HG03045 (cell line): ENCODE results near the gene FDX1.

Source experiments
- ATAC-seq: cut with Tn5 transposase; IDR thresholded peaks from one replicate; pipeline ENCODE4 v1.9.1; 2021; ENCODE audit warnings: mild to moderate bottlenecking, moderate library complexity; ENCODE audit not compliant: unreplicated experiment

Gene FDX1

DNA sequence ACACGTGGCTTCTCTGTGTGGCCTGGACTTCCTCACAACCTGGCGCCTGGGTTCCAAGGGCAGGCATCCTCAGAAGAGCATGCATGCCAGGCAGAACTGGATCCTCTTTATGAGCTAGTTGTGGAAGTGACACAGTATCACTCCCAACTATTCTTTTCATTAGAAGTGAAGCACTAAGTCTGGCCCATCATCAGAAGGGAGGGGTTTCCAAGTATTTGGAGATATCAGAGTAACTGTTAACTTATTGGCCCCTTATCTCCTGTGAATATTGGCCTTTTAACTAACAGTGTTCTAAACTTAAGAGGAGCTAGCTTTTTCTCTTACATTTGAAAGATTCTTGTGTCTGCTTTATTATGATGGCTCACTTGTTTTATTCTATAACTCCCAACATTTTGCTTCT lies 35.5 kb downstream of the FDX1 start:
- no peak for ATAC-seq

DNA sequence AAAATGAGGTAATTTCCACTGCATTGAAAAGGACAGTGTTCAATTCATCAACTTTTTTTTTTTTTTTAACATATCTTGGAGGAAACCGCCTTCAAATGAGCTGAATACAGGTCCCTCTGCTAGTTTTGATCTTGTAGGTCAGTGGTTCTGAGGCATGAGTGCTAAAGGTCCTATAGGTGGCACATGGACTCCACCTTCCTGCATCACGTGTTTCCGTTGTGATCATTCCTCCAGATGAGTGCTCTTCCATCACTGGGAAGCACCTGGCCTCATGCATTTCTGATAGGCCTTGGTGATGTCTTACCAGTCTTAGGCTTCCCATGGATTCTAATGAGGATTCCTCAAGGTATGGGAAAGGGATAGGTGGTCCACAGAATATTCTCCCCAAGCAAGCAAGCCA lies 37.8 kb downstream of the FDX1 start:
- no peak for ATAC-seq

- ATAC-seq, result no peak
Observed at GRCh38 chr11:110468121-110468520, 38.4 kb downstream of the FDX1 start.

GRCh38 chr11:110469127-110469526 lies 39.4 kb downstream of the FDX1 start:
- no peak for ATAC-seq

- ATAC-seq, result no peak
Observed at GRCh38 chr11:110470716-110471115, 41.0 kb downstream of the FDX1 start.

DNA sequence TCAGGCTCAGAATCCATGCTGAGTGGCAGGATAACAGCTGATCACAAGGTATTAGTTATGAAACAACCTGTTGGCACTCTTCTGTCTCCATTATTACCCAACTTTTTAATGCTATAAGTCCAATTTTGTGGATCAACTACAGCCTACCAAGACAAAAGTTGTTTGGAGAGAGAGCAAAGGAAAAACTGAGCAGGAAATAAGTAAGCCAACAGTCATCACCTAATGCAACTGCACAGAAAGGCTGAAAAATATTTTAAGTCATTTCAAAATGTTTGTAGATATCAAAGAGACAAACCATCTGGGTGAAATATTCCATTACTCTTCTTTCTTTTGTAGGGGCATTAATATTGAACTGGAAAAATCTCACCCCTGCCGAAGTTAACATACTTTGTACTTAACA lies 41.6 kb downstream of the FDX1 start:
- no peak for ATAC-seq

DNA sequence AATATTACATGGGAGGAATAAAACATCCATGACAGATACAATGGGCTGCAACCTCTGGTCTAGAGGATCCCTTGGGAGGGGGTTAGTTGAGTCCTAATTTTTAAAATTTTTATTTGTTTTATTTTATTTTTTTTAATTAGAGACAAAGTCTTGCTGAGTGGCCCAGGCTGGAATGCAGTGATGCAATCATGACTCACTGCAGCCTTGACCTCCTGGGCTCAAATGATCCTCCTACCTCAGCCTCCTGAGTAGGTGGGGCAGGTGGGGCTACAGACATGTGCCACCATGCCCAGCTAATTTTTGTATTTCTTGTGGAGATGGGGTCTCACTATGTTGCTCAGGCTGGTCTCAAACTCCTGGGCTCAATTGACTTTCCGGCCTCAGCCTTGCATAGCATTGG lies 43.1 kb downstream of the FDX1 start:
- ATAC-seq, result no peak

DNA sequence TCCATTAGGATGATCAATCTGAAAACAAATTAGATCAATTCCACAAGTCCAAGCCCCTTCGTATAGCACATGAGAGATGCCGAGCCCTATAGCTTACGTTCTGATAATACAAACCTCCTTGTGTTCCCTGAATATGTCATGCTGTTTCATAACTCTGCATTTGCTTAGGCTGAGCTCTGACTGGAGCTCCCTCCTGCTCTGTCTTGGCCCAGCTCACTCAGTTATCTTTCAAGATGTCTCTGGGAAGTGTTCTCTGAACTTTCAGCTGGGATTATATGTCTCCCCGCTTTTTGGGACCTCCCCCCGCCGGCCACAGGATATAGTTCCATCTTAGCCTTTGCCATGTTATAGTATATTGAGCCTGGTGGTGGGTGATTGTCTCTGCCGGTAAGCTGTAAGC lies 44.0 kb downstream of the FDX1 start:
- no peak for ATAC-seq

DNA sequence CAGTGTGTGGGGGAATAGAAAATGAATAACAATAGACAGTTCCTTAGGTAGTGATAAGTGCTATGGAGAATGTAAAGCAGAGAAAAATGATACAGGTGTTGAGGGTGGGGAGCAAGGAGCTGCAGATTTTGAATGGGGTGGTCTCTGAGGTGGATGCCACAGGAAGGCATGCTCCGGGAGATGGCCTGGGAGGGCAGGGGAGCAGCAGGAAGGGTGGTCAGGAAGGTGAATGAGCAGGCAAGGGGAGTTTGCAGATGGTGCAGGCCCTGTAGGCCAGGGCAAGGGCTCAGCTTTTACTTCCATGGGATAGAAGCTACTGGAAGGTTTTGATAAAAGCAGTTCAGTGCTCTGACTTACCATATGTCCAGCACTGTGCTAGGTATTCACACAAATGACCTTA lies 44.8 kb downstream of the FDX1 start:
- ATAC-seq, result no peak

GRCh38 chr11:110475671-110476070 lies 45.9 kb downstream of the FDX1 start:
- ATAC-seq, result no peak

GRCh38 chr11:110478410-110478809 lies 48.7 kb downstream of the FDX1 start:
- ATAC-seq, result no peak

GRCh38 chr11:110479108-110480101 lies 49.7 kb downstream of the FDX1 start:
- ATAC-seq, result no peak

GRCh38 chr11:110481523-110481922 lies 51.8 kb downstream of the FDX1 start:
- no peak for ATAC-seq

- ATAC-seq, result no peak
Observed at GRCh38 chr11:110486156-110486555, 56.4 kb downstream of the FDX1 start.

GRCh38 chr11:110488446-110488845 lies 58.7 kb downstream of the FDX1 start:
- no peak for ATAC-seq

DNA sequence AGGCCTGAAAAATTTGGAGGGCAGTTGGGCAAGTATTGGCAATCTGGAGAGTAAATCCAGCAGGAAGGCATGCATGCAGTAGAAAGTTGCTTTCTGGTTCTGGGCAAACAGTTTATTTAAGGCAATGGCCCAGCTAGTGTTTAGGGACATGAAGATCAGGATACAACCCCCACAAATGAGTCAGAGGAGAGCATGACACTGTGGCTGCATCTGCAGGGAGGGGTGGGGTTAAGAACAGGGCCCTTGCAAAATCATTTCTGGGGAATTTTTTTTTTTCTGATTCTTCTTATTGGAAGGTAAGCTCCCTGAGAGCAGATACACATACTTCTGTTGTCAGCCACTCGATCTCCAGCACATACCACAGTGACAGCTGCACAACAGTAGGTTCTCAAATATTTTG lies 61.1 kb downstream of the FDX1 start:
- no peak for ATAC-seq

DNA sequence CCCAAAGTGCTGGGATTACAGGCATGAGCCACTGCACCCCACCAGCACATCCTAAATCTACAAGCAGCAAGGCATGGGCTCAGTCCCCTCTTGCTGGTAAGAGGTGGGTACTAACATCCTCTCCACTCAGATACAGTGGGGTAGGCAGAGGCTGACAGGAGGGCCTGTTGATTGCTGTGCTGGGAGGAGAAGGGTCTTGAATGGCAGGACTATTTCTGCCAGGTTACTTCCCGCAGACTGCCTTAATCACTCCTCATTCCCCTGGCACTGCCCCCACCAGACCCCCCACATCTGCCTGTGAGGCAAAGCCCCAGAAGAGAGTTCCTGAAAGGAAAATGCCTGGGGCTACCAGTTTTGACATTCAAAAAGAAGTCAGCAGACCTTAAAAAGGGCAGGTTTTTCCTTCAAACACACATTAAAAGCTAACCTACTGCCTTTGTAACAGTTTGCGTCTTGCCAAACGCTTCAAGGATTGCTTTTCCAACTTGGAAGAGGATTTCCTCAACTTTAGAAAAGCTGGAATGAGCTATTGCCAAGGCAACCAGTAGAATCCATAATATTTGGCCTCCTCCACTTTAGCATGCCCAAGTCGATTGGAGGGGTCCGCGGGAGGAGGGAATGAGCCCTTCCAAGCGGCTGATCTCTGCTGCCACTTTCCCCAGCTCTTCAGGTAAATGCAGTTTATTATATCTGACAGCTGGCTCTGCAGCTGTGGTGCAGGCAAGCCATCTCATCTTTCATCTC lies 62.0 kb downstream of the FDX1 start:
- ATAC-seq, result no peak

- ATAC-seq, result no peak
Observed at GRCh38 chr11:110492321-110492685, 62.6 kb downstream of the FDX1 start.

DNA sequence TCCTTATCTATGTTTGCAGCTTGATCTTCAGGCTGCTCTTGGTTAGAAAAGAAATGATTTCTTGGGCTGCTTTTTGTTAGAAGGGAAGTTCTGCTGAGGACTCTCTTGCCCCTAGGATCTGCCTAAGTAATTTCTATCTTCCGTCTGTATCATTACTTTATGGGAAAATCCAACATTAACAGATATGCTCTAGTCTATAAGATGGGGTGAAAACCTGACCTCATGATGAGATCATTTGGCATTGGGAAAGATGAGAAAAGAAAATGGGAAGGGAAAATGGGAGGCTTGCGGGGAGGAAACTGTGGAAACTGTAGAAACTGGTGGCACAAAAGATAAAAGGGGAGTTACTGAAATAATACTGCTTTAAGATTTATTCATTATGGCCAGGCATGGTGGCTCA lies 63.6 kb downstream of the FDX1 start:
- no peak for ATAC-seq

- ATAC-seq, result no peak
Observed at GRCh38 chr11:110497231-110497978, 67.7 kb downstream of the FDX1 start.

DNA sequence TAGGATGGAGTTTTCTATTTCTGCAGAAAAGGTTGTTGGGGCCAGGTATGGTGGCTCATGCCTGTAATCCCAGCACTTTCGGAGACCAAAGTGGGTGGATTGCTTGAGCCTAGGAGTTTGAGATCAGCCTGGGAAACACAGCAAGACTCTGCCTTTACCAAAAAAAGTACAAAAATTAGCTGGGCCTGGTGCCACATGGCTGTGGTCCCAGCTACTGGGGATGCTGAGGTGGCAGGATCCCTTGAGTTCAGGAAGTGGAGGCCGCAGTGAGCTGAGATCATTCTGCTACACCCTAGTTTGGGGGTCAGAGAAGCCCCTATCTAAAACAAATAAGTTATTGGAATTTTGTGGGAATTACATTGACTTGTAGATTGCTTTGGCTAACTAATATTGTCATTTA lies 71.7 kb downstream of the FDX1 start:
- no peak for ATAC-seq
